AG09319 (cell line): ENCODE measurements around the gene GYS2.
A peak's percentile ranks its signal among the peaks of the same experiment; 100 is the strongest.

Experiments
- DNase-seq: peaks from one replicate; pipeline ENCODE4 v3.0.0-alpha.2; 2010; ENCODE audit warnings: low read depth; ENCODE audit errors: extremely low read depth
- TF ChIP-seq, protein P1 (sequence below): IDR thresholded peaks from 2 replicates; pipeline ENCODE4 v1.5.1; 2011; ENCODE audit warnings: low read depth, mild to moderate bottlenecking, inconsistent platforms, low read length, moderate library complexity

GYS2 gene

DNA sequence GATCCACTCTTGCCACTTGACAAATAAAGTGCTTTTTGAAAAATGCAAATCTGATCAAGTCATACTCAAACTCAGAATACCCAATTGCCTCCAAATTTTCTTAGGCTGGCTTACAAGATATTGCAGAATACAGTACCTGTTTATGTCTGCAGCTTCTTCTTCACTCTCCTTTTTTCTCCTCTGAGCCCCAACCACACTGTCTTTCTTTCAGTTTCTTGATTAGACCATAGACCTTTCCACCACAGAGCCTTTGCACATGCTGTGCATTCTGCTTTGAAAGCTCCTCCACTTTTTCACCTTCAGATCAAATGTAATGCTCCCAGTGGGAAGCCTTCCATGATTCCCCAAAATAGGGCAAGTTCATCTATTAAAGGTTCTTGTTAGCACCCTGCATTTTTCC lies 13.9 kb upstream of the GYS2 start:
- DNase-seq: no peak
- TF ChIP-seq, protein P1, sequence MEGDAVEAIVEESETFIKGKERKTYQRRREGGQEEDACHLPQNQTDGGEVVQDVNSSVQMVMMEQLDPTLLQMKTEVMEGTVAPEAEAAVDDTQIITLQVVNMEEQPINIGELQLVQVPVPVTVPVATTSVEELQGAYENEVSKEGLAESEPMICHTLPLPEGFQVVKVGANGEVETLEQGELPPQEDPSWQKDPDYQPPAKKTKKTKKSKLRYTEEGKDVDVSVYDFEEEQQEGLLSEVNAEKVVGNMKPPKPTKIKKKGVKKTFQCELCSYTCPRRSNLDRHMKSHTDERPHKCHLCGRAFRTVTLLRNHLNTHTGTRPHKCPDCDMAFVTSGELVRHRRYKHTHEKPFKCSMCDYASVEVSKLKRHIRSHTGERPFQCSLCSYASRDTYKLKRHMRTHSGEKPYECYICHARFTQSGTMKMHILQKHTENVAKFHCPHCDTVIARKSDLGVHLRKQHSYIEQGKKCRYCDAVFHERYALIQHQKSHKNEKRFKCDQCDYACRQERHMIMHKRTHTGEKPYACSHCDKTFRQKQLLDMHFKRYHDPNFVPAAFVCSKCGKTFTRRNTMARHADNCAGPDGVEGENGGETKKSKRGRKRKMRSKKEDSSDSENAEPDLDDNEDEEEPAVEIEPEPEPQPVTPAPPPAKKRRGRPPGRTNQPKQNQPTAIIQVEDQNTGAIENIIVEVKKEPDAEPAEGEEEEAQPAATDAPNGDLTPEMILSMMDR: no peak

DNA sequence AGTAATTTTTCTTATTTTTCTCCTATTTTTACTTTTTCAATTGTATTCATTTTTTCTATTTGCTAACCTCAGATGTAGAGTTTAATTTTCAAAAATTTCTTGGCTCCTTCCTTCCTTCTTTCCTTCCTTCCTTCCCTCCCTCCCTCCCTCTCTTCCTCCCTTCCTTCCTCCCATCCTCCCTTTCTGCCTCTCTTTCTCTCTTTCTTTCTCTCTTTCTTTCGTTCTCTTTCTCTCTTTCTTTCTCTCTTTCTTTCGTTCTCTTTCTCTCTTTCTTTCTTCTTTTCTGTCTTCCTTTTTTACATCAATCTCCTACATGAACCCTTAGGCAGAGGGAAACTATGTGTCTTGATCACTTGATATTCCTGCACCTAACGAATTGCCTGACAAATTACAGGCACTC lies 12.4 kb upstream of the GYS2 start:
- TF ChIP-seq, protein P1: no peak
- no peak for DNase-seq

DNA sequence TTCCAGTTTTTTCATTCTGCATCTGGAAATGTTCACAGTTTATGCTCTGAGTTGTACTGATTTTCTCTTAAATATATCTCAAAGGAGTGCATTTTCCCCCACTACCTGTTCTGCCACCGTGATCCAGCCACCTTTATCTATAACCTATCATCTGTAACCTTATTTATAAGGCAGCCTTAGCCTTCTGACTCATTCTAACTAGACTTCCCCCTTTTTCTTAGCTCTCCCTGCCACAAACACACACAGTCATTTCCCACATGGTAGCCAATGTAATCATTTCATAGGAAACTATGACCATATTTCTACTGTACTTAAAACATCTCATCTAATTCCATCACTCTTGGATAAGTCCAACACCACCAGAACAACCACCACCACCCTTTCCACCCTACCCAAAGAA lies 10.8 kb upstream of the GYS2 start:
- TF ChIP-seq, protein P1: no peak
- DNase-seq: no peak

DNA sequence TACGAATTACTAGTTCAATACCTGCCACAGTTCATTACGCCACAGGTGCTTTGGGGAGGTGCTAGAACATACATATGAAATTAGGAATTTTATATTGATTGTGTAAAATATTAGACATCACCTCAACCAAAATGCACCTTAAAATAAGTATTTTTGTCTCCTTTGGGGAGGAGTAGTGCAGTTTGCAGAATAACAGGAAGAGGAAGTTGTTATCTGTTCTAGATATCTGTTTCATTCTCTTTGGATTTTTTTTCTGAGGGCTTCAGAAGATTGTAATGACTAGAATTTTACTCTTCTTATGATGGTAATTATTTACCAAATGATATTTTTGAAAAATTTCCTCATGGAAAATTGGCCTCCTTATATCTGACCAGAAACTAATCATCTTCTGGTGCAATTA lies 9.9 kb upstream of the GYS2 start:
- TF ChIP-seq, protein P1: no peak
- DNase-seq: no peak

DNA sequence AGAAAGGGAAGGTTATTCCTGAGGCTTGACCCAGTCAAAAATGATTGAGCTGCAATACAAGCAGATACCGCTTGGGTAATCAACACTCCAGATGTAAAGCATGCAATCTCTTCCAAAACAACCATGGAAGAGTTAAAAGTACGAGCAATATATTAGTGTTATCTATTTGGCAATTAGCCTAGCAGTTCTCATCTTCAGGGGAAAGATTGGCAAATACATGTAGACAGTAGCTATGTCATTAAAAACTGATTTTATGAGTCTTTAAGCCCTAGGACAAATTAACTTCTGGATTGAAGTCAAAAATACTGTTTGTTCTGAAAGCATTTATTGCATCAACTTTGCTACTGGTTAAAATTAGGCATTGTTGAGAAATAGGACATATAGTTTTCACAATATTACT lies 9.3 kb upstream of the GYS2 start:
- TF ChIP-seq, protein P1: no peak
- DNase-seq: no peak

DNA sequence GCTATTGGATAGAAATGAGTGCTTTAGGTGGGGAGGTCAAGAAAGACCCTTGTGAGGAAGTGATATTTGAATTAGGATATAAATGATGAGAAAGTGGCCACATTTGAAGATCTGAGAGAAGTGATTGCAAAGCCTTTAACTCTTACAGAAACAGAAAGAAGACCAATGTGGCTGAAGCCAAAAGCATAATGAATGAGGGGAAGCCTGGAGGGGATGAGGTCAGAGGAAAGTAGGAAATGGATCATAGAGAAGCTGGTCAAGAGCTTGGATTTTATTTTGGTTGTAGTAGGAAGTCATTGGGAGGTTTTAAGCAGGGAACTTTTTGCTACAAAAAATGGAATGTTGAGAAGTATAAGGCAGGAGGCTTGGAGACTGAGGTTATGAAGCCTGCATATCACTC lies 3.5 kb upstream of the GYS2 start:
- TF ChIP-seq, protein P1: no peak
- no peak for DNase-seq

DNA sequence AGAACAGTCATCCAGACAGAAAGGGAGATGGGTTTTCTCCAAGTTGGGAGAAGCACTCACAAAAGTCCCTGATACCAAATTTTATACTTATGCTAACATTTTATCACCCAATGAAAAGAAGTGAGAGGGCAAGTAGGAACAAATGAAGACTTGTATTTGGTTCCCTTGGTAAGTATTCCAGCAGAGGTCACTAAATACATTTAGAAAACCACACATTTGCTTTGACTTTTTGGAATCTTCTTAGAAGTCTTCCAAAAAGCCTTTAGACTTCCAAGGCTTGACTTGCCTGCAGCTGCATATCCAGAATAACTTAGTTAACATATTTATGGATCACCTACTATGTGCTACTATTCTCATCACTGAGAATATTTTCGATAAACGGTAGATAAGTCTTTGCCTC lies 3.1 kb upstream of the GYS2 start:
- TF ChIP-seq, protein P1: peak; percentile 46
- peak; percentile 19 for DNase-seq
